ENCODE results near the gene GADD45G.

The GADD45G gene

GRCh38 chr9:89592213-89592815 lies 12.5 kb upstream of the GADD45G start:
- FAIRE-seq (no peak), DNase-seq (ENCODE audit: insufficient read length, low spot score) (no peak)

DNA sequence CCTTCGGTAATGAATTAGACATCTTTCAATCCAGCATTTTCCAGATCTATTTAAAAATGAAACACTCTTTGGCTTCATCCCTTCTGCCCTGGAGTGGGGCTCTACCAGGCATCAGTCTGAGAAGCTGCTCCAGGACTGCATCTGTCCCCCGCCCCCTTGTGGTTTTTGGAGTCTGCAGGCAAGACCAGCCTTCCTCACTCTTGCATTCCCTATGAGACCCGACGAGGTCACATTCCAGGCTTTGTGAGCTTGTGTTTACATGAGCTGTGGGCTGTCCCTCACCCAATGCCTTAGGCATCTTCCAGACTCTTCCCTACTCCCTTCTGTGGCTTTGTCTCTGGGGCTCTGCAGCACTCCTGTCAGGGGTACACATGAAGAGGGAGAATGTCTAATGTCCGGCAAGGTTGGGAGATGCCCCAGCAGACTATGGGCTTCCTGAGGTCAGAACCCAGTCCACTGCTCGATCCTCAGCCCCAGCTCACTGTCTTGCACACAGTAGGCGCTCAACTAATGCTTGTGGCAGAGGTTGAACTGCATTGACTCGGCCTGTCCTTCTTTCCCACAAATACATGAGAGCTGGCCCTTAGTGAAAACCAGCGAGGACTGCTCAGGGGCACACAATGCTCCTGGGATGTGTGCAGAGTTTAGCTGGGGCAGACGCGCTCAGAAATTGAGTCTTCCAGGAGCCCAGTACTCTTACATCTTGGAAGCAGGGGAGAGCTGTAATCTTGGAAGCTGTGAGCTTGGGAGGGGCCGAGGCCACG lies 11.7 kb upstream of the GADD45G start:
- no peak for DNase-seq (ENCODE audit: insufficient read length, low spot score)
- FAIRE-seq, result no peak

GRCh38 chr9:89593727-89594427 lies 10.9 kb upstream of the GADD45G start:
- DNase-seq (ENCODE audit: insufficient read length, low spot score) (peak; percentile 46), FAIRE-seq (peak; percentile 76)

GRCh38 chr9:89594811-89595550 lies 9.8 kb upstream of the GADD45G start:
- FAIRE-seq (no peak), DNase-seq (ENCODE audit: insufficient read length, low spot score) (no peak)

DNA sequence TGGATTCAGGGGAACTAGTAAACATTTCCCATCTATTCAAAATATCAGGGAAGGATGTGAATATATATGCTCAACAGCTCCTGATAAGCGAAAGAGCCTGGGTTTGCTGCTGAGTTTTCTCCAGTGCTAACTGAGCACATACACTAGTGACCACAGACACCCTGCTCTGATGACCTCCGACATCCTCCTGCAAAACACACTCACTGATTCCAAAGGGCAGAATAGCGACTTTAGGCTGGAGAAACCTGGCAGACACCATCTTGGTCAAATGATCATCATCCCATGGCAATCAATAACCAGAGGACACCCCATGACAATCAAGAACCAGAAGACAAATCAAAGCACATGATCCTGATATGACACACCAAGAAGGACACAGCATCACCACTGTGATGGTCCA lies 9.2 kb upstream of the GADD45G start:
- DNase-seq (ENCODE audit: insufficient read length, low spot score) (no peak), FAIRE-seq (no peak)

DNA sequence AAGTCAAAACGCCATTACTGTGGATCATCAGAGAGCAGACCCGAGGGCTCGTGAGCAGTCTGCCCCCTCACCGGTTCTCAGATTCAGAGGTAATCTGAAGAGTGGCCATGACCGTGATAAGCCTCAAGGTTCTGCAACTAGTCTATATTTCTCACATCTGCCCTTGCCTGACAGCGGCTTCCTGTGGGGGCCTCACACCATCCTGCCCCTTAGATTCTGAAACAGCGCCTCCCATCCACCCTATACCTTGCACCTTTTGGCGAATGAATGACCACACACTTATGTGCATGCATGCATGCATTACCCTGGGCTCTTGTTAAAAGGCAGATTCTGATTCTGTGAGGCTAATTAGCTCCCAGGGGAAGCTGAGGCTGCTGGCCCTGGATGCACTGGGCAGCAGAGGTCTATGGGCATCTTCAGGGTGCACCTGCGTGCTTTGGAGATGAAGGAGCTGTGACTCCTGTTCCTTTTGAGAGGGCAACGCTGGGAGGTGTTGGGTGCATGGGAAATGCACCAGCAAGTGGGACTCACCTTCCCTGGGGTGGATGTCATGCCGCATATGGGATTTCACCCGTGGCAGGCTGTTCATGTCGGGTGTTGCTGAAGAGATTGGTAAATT lies 7.8 kb upstream of the GADD45G start:
- FAIRE-seq (no peak), DNase-seq (ENCODE audit: insufficient read length, low spot score) (no peak)

DNA sequence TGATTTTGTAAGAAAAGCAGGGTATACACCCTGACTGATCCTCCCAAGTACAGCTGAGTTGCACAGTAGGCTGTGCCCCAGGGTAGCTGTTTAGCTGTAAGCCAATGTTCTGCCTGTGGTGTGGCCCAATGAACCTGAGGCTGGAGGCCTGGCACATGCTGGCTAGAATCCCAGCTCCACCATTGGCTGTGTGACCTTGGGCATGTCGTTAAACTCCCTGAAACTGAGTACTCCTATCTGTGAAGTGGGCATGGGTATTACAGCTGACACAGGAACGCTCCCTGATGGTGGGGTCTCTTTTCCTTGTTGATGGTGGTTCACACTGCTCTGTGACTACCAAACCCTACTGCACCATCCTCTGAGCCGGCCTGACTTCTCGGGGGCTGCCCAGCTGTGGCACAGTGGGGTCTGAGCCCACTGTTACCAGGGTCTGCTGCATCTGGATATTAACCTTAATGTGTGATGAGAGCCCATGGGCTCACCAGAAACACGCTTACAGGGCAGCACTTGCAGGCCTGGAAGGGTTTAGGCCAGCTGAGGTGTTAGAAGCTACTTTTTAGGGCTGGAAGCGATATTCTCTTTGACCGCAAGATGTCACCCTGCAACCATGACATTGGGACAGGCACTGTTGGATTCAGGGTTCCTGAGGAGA lies 7.0 kb upstream of the GADD45G start:
- DNase-seq (ENCODE audit: insufficient read length, low spot score) (no peak), FAIRE-seq (peak; percentile 76)

- FAIRE-seq, result no peak
- DNase-seq (ENCODE audit: insufficient read length, low spot score), result no peak
Measured at GRCh38 chr9:89598363-89598713, 6.5 kb upstream of the GADD45G start.

- DNase-seq (ENCODE audit: insufficient read length, low spot score) (no peak), FAIRE-seq (no peak)
Measured at GRCh38 chr9:89598926-89599325, 5.9 kb upstream of the GADD45G start.

DNA sequence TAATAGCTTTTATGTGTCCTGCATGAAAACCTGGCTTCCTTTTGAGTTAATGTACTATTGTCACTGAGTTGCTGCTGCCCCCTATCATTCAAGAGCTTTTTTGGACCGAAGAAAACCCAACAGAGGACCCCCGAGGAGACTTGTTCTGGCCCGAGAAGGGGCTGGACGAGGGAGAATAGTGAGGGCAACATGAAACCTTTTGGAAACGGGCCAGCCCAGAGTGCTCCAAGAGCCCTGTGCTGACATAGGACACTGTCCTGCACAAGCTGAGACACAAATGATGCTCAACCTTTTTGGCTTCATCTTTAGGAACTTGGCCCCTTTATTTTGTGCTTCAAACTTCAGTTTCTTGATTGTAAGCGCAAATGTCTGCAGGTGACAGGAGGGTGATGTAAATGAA lies 4.0 kb upstream of the GADD45G start:
- FAIRE-seq, result no peak
- DNase-seq (ENCODE audit: insufficient read length, low spot score), result no peak

GRCh38 chr9:89601306-89601705 lies 3.5 kb upstream of the GADD45G start:
- no peak for FAIRE-seq
- DNase-seq (ENCODE audit: insufficient read length, low spot score), result no peak

DNA sequence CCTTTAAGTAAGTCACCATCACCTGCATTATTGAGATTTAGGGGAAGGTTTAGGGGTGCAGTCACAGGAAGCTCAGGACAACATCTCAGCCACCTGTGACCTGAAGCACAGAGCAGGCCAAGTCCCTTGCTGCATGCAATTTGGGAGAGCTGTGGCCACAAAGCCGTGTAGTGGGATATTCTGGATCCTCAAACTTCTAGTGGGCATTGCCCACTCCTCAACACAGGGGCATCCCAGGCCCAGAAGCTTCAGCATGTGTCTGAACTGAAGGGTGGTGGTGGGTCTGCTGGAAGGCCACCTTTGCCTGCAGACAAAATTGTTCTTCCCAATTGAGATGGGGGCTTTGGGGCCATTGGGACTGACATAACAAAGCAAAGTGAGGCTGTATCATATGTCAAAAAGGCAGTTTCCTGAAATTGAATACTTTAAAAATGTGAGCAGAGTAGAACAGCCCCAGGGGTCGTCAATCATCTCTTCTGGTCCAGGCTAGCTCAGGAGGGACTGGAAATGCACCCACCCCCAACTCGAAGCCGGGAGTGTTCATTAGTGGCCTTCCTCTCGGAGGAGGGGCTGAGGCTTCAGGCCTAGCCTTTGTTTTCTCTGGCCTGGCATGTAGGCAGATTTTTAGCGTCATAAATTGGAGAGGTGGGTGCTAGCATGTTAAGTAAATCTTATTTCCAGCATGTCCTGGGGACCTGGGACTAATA lies 2.8 kb upstream of the GADD45G start:
- DNase-seq (ENCODE audit: insufficient read length, low spot score) (no peak), FAIRE-seq (no peak)

- FAIRE-seq, result peak; percentile 74
- peak; percentile 76 for DNase-seq (ENCODE audit: insufficient read length, low spot score)
Measured at GRCh38 chr9:89602978-89603766, 1.6 kb upstream of the GADD45G start.

DNA sequence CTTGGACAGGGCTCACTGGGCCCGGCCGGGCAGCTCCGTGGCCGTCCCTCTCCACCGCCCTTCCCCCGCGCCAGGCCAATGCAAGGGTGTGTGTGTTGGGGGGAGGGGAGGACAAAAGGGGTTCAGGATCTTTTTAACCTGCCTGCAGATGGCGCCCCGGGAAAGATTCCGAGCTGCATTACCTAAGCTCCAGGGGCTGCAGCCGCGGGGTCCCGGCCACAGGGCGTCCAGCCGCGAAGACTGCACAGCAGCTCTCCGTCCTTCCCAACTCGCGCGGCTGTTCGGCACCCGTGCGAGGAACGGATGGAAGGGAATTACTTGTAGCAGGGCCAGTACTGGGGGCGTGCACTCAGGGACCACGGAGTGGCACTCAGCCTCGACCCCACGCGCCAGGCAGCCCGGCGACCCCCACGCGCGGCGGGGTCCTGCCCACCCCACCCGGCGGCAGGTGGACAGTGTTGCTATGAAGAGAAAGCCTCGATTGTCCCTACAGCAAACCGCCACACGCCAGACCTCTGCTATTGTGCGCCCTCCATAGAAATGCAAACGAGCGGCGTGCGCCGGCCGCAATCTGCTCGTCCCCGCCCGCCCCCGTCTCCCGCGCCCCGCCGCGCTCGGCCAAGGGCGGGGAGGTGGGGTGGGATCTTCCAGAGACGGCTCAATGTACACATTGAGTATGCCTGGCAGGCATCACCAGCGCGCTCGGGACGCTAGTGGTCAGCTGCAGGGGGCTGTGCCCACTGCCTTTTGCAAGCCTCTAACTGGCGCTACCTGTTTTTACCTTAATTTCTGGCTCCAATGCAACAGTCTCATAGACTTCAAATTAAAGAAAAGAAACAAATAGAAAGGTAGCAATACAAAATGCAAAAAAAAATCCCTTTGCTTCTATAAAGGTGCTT lies 796 bp upstream of the GADD45G start:
- DNase-seq (ENCODE audit: insufficient read length, low spot score) (no peak), FAIRE-seq (no peak)

DNA sequence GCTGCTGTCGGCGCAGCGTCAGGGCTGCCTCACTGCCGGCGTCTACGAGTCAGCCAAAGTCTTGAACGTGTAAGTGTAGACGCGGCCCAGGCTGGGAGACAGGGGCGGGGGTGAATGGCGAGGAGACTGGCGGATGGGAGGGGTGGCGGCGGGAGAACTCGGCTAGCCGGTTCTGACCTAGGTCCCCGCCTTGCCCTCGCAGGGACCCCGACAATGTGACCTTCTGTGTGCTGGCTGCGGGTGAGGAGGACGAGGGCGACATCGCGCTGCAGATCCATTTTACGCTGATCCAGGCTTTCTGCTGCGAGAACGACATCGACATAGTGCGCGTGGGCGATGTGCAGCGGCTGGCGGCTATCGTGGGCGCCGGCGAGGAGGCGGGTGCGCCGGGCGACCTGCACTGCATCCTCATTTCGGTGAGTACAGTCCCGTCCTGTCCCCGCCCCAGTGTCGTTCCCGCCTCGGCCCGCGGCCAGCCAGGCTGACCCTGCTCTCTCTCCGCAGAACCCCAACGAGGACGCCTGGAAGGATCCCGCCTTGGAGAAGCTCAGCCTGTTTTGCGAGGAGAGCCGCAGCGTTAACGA lies 745 bp downstream of the GADD45G start:
- FAIRE-seq, result no peak
- DNase-seq (ENCODE audit: insufficient read length, low spot score), result no peak

GRCh38 chr9:89606049-89606623 lies 1.3 kb downstream of the GADD45G start:
- DNase-seq (ENCODE audit: insufficient read length, low spot score), result no peak
- FAIRE-seq, result no peak

DNA sequence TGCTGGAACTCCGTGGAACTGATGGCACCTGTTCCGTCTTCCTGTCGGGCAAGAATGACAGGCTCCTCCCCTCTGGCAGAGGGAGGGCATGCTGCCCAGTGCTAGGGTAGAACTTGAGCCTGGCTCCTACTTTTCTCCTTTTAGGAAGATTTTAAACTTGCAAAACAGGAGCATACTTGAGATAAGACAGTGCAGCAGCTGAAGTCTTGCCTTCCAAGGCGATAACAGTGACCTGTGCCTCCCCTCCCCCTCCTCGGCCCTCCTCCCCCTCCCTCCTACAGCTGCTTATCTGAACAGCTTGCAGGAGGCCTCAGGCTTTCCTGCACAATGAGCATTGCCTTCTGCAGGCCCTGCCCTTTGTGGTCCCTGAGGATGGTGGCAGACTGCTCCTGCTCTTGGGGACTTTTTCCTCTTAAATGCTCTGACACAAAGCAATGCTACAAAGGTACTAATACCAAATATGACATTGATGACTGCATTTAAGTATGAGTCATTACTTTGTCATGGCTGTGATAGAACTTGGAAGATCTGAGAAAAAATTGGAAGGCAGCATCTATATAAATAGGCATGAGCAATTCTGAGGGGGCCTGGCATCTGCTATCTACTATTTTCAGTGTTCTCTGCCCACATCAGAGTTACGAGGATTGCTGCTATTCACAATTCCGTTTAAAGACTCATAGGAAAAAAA lies 2.0 kb downstream of the GADD45G start:
- no peak for FAIRE-seq
- no peak for DNase-seq (ENCODE audit: insufficient read length, low spot score)
